GM23338 (cell line): ENCODE measurements around the gene HARBI1.

Source experiments
- CREB1 ChIP-seq: fragments of 250-450 bp; sonication (Bioruptor Pico); IDR thresholded peaks from 2 replicates; pipeline ENCODE4 v1.5.0; 2020; ENCODE audit warnings: low read depth, mild to moderate bottlenecking, moderate library complexity
- EZH2 ChIP-seq: fragments of 200-600 bp; sonication (generic); IDR thresholded peaks from one replicate; pipeline ENCODE4 v1.8.0; 2017; ENCODE audit warnings: antibody characterized with exemption, mild to moderate bottlenecking, low read depth; ENCODE audit not compliant: unreplicated experiment
- EZH2phosphoT487 ChIP-seq: fragments of 200-600 bp; sonication (generic); IDR thresholded peaks from one replicate; pipeline ENCODE4 v1.8.1; 2018; ENCODE audit warnings: antibody characterized with exemption; ENCODE audit not compliant: unreplicated experiment
- JUNB ChIP-seq: IDR thresholded peaks from one replicate; pipeline ENCODE4 v1.6.1; 2016; ENCODE audit warnings: antibody characterized with exemption; ENCODE audit not compliant: unreplicated experiment
- NANOG ChIP-seq: IDR thresholded peaks from 2 replicates; pipeline ENCODE4 v1.6.1; 2016; ENCODE audit warnings: antibody characterized with exemption, borderline replicate concordance
- POLR2AphosphoS5 ChIP-seq: IDR thresholded peaks from 2 replicates; pipeline ENCODE4 v1.6.1; 2016; ENCODE audit warnings: antibody characterized with exemption, low read depth
- ZNF114 ChIP-seq: fragments of 250-450 bp; sonication (Bioruptor Pico); IDR thresholded peaks from 2 replicates; pipeline ENCODE4 v1.5.0; 2020; ENCODE audit warnings: mild to moderate bottlenecking, moderate library complexity
- ZNF331 ChIP-seq: fragments of 250-450 bp; sonication (Bioruptor Pico); IDR thresholded peaks from 2 replicates; pipeline ENCODE4 v1.5.0; 2020; ENCODE audit warnings: low read depth, mild to moderate bottlenecking, moderate library complexity
- TF ChIP-seq, protein P1 (sequence below): IDR thresholded peaks from one replicate; pipeline ENCODE4 v1.6.1; 2018; ENCODE audit warnings: antibody characterized with exemption; ENCODE audit not compliant: unreplicated experiment
- TF ChIP-seq, protein P2 (sequence below), 2 experiments: fragments of 200-600 bp in 1 of 2; sonication (generic) in 1 of 2; conservative IDR thresholded peaks; 2 replicates each; pipeline versions ENCODE4 v1.5.1 to v1.6.1; 2016 to 2017; ENCODE audit warnings: antibody characterized with exemption in 2 of 2, low read depth in 2 of 2, mild to moderate bottlenecking in 2 of 2, moderate library complexity in 1 of 2
- TF ChIP-seq, protein P3 (sequence below): IDR thresholded peaks from 2 replicates; pipeline ENCODE4 v1.6.1; 2016; ENCODE audit warnings: antibody characterized with exemption

DNA sequence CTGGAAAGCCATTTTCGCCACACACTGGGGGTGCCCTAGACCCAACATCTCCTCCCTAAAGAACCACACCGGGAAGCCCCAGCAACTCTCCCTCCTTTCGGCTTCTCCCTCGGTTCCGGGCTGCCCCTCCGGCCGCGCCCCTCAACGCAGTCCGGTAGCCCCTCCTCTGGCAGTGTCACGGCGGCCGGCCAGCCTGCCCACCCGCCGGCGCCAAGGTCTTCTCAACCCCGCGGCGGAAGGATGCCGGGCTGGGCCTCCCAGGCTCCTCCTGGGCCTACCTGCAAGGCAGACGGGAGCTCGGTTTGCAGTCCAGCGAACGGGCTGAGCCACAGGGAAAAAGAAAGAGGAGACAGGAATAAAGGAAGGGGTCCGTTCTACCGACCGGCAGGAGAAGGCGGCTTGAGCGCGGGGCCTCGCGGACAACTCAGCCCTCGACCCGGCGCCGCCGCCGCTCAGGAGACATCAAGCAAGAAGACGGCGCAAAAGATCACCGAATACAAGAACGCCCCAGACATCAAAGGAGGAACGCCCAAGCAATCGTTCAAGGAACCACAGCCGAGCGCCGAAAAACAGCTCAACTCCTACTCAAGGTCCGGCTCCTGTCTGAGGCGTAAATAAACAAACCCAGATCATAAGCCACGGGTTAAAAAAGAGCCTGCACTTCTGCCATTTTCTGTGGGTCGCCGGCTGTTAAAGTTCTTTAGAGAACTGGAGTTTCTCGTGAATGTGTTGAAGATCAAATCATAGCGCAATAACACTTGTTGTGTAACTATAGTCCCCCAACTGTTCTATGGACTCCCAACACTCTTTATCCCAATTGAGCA is 23.3 kb downstream of the HARBI1 start, which contains the start of gene AMBRA1:
- TF ChIP-seq, protein P1, sequence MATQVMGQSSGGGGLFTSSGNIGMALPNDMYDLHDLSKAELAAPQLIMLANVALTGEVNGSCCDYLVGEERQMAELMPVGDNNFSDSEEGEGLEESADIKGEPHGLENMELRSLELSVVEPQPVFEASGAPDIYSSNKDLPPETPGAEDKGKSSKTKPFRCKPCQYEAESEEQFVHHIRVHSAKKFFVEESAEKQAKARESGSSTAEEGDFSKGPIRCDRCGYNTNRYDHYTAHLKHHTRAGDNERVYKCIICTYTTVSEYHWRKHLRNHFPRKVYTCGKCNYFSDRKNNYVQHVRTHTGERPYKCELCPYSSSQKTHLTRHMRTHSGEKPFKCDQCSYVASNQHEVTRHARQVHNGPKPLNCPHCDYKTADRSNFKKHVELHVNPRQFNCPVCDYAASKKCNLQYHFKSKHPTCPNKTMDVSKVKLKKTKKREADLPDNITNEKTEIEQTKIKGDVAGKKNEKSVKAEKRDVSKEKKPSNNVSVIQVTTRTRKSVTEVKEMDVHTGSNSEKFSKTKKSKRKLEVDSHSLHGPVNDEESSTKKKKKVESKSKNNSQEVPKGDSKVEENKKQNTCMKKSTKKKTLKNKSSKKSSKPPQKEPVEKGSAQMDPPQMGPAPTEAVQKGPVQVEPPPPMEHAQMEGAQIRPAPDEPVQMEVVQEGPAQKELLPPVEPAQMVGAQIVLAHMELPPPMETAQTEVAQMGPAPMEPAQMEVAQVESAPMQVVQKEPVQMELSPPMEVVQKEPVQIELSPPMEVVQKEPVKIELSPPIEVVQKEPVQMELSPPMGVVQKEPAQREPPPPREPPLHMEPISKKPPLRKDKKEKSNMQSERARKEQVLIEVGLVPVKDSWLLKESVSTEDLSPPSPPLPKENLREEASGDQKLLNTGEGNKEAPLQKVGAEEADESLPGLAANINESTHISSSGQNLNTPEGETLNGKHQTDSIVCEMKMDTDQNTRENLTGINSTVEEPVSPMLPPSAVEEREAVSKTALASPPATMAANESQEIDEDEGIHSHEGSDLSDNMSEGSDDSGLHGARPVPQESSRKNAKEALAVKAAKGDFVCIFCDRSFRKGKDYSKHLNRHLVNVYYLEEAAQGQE, result no peak
- TF ChIP-seq, protein P2, sequence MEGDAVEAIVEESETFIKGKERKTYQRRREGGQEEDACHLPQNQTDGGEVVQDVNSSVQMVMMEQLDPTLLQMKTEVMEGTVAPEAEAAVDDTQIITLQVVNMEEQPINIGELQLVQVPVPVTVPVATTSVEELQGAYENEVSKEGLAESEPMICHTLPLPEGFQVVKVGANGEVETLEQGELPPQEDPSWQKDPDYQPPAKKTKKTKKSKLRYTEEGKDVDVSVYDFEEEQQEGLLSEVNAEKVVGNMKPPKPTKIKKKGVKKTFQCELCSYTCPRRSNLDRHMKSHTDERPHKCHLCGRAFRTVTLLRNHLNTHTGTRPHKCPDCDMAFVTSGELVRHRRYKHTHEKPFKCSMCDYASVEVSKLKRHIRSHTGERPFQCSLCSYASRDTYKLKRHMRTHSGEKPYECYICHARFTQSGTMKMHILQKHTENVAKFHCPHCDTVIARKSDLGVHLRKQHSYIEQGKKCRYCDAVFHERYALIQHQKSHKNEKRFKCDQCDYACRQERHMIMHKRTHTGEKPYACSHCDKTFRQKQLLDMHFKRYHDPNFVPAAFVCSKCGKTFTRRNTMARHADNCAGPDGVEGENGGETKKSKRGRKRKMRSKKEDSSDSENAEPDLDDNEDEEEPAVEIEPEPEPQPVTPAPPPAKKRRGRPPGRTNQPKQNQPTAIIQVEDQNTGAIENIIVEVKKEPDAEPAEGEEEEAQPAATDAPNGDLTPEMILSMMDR (conservative IDR thresholded peaks at IDR 0.05; ENCODE audit: low read depth in 2 of 2), result no peak
- 0 out of 2 replicates have a peak, but pooled peaks have one; percentile 42 for TF ChIP-seq CREB1 (CRISPR knock-in tag)
- TF ChIP-seq, protein P3, sequence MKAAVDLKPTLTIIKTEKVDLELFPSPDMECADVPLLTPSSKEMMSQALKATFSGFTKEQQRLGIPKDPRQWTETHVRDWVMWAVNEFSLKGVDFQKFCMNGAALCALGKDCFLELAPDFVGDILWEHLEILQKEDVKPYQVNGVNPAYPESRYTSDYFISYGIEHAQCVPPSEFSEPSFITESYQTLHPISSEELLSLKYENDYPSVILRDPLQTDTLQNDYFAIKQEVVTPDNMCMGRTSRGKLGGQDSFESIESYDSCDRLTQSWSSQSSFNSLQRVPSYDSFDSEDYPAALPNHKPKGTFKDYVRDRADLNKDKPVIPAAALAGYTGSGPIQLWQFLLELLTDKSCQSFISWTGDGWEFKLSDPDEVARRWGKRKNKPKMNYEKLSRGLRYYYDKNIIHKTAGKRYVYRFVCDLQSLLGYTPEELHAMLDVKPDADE, result peak; percentile 83
- no peak for TF ChIP-seq EZH2
- no peak for TF ChIP-seq EZH2phosphoT487
- peak; percentile 81 for TF ChIP-seq POLR2AphosphoS5
- TF ChIP-seq JUNB, result no peak
- TF ChIP-seq ZNF114 (CRISPR knock-in tag), result no peak
- no peak for TF ChIP-seq ZNF331 (CRISPR knock-in tag)
- TF ChIP-seq NANOG, result no peak
